Heart right ventricle (tissue), 16 donors: Measurements from ENCODE around the gene EIF1B. TPM values are rescaled to one million over a fixed set of nuclear protein-coding genes. Genes with fewer than 3 reads are reported as not detected.
A peak's percentile ranks its signal among the peaks of the same experiment; 100 is the strongest.

Experiments
- ATAC-seq, 8 donors: fragments of 200-7000 bp; cut with Tn5 transposase; one replicate each; pipeline ENCODE4 v1.9.1; 2020; ENCODE audit warnings: mild to moderate bottlenecking in 8 of 8, moderate library complexity in 8 of 8, moderate number of reproducible peaks in 1 of 8
- DNase-seq, 2 donors: peaks; one replicate each; pipeline ENCODE4 v3.0.0-alpha.2; 2020
- H3K27ac ChIP-seq, 10 donors: fragments of 200-600 bp; sonication (generic) in 2 of 10; one replicate each; pipeline versions ENCODE4 v1.5.0 to v1.8.0; 2020 to 2022; ENCODE audit warnings: mild to moderate bottlenecking in 3 of 10
- H3K27me3 ChIP-seq, 7 donors: fragments of 200-600 bp; one replicate each; pipeline ENCODE4 v1.8.0; 2021 to 2022; ENCODE audit warnings: mild to moderate bottlenecking in 2 of 7
- H3K36me3 ChIP-seq, 9 donors: fragments of 200-600 bp; sonication (generic) in 1 of 9; one replicate each; pipeline versions ENCODE4 v1.5.0 to v1.8.0; 2020 to 2022; ENCODE audit warnings: mild to moderate bottlenecking in 2 of 9
- H3K4me1 ChIP-seq, 9 donors: fragments of 200-600 bp; sonication (generic) in 1 of 9; one replicate each; pipeline versions ENCODE4 v1.5.0 to v1.8.0; 2020 to 2022; ENCODE audit warnings: mild to moderate bottlenecking in 4 of 9
- H3K4me3 ChIP-seq, 10 donors: fragments of 200-600 bp; sonication (generic) in 2 of 10; one replicate each; pipeline versions ENCODE4 v1.5.0 to v1.8.0; 2020 to 2022; ENCODE audit warnings: mild to moderate bottlenecking in 7 of 10, moderate library complexity in 2 of 10
- H3K9me3 ChIP-seq, 11 donors: fragments of 200-600 bp in 10 of 11; sonication (generic) in 2 of 11; one replicate each; pipeline versions ENCODE4 v1.5.0 to v1.8.0; 2013 to 2022; ENCODE audit warnings: mild to moderate bottlenecking in 2 of 11, control low read depth in 1 of 11, moderate library complexity in 1 of 11
- CTCF ChIP-seq, 9 donors: fragments of 200-600 bp; sonication (generic) in 2 of 9; IDR thresholded peaks; one replicate each; pipeline versions ENCODE4 v1.5.0 to v1.8.0; 2021 to 2022; ENCODE audit warnings: antibody characterized with exemption in 9 of 9, mild to moderate bottlenecking in 5 of 9, moderate library complexity in 1 of 9
- WGBS, 2 donors: extraction: QIAGEN DNeasy Blood & Tissue Kit; methylation state at CpG; one replicate each; pipeline ENCODE4 v1.1.7; 2013; ENCODE audit warnings: inconsistent platforms in 1 of 2; 5-methylcytosine and 5-hydroxymethylcytosine counted together
- intact Hi-C, 10 donors: fragments of 100-400 bp; cut with DNase I; formaldehyde crosslinking; loops; one replicate each; pipeline versions ENCODE4 v1.11.1 to v1.14.2; 2022
- polyA plus RNA-seq, 2 donors: library from polyadenylated mRNA; stranded (reverse); fragments of 200-250 nt; gene quantifications; one replicate each; pipeline ENCODE4 v1.2.3, GENCODE V29; 2013
- total RNA-seq, 10 donors: library from RNA; stranded (reverse); fragmentation: NEBNext Ultra II Directional in 3 of 10; extraction: Animal tissue kit (Norgen Biotek cat#: 25700) in 3 of 10; gene quantifications; one replicate each; pipeline versions ENCODE4 v1.2.1 to v1.2.4, GENCODE V29; 2021 to 2023
- donor health status: Arrhythmogenic right ventricular cardiomyopathy.
- donor health status: ischemic (EF 13 %, LVEDD 7.1; RV severe dilation, severe dysfunction).
- donor health status: healthy with polysubstance abuse.
- donor health status: DM: no; HTN: yes; CAD: no.
- donor health status: DM: no; HTN: no; CAD: no.
- donor health status: ischemic (EF 25% LVEDD 6.9; RV normal size, moderate dysfunction).
- donor health status: ischemic (EF 25% LVEDD 5.7; RV mildly dilated, moderate dysfunction).
- donor health status: healthy.
- donor health status: DM: yes; HTN: yes; CAD: no.
- donor health status: Ischemic cardiomyopathy.
- donor health status: ischemic (EF 35%, LVEDD 5.7; RV mildly dilated, moderate dysfunction).
- donor health status: nonischemic (EF 11% LVEDD 7.7; RV severe dilation, severe dysfunction).
- donor health status: DM: yes; HTN: yes; CAD: no.
- donor health status: PGD.
- donor health status: ischemic (EF 29% LVEDD 5.4; RV normal size, mild dysfunction).
- donor health status: nonischemic (EF 23%, LVEDD 6.1; RV moderate dilation, normal function).

EIF1B gene
- total and polyA plus RNA-seq, 12 donors: 111 to 381 (median 283) TPM

- Histone ChIP-seq H3K36me3 (peaks cover 0 to 30% (median 0%) of the 10 kb centered on the region in 9 donors), H3K4me1 (peaks cover 2 to 33% (median 8%) of the 10 kb centered on the region in 9 donors), H3K27me3 (no peaks in the 10 kb centered on the region), H3K4me3 (no peak overlapping the region), H3K9me3 (no peaks in the 10 kb centered on the region), H3K27ac (peak overlapping the region in 1 of 10 donors; percentile 20)
- 91 to 97% methylated on average over 1 of the region's 1 CpG for WGBS, 2 donors
- DNase-seq (no peak), ATAC-seq (no peak)
- intact Hi-C loops: no loop called here
- TF ChIP-seq CTCF (IDR thresholded peaks at IDR 0.05): no peak
These were observed 15.1 kb upstream of the EIF1B start for GRCh38 chr3:40294434-40294833.

DNA sequence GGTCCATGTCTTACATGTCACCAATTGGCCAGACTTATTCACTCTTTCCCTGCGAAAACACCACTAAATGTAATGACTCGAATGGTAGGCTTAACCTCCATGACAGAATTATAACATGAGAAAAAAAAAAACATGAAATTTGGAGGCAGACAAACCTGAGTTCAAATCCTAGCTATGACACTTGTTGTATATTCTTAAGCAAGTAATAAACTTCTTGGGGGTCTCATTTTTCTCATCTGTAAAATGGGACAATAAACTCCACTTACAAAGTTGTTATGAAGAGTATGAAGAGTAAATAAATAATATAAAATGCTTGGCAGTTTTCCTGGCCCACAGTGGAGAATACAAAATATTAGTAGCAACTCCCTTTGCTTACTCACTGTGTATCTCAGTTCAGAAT lies 11.4 kb upstream of the EIF1B start:
- no peak overlapping the region for H3K4me3 ChIP-seq
- no peak for ATAC-seq
- no peaks in the 10 kb centered on the region for H3K27me3 ChIP-seq
- no peak for TF ChIP-seq CTCF (IDR thresholded peaks at IDR 0.05)
- H3K27ac ChIP-seq: no peak overlapping the region
- WGBS, 2 donors: 95 to 97% methylated on average over 2 of the region's 2 CpGs
- H3K36me3 ChIP-seq: peaks cover 0 to 47% (median 4%) of the 10 kb centered on the region in 9 donors
- peaks cover 0 to 37% (median 10%) of the 10 kb centered on the region in 9 donors for H3K4me1 ChIP-seq
- H3K9me3 ChIP-seq: peaks cover 0 to 6% (median 0%) of the 10 kb centered on the region in 11 donors
- intact Hi-C loops: no loop called here
- DNase-seq: no peak

GRCh38 chr3:40299130-40299720 lies 10.3 kb upstream of the EIF1B start:
- ATAC-seq (no peak), DNase-seq (no peak)
- Histone ChIP-seq H3K27ac (peak overlapping the region in 8 of 10 donors; percentile 0 to 65 (median 48)), H3K4me3 (no peak overlapping the region), H3K36me3 (peaks cover 0 to 47% (median 4%) of the 10 kb centered on the region in 9 donors), H3K27me3 (no peaks in the 10 kb centered on the region), H3K4me1 (peaks cover 0 to 43% (median 14%) of the 10 kb centered on the region in 9 donors), H3K9me3 (peaks cover 0 to 6% (median 0%) of the 10 kb centered on the region in 11 donors)
- intact Hi-C loops: no loop called here
- no peak for TF ChIP-seq CTCF (IDR thresholded peaks at IDR 0.05)
- WGBS, 2 donors: 90 to 91% methylated on average over 5 of the region's 5 CpGs

DNA sequence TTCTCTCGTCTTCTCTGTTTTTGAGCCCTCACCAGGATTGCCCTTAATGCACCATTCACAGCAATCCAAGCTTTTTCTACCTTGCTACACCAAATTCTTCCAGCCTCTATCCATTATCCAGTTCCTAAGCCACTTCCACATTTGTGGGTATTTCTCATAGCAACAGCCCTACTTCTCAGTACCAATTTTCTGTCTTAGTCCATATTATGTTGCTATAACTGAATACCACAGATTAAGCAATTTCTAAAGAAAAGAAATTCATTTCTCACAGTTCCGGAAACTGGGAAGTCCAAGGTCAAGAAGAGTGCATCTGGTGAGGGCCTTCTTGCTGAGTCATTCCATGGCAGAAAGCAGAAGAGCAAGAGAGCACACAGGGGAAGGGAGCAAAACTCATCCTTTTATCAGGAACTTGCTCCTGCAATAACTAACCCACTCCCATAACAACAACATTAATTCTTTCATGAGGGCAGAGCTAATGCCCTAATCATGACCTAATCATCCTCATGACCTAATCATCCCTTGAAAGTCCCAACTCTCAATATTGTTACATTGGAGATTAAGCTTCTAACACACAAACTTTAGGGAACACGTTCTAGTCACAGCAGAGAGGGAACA lies 9.7 kb upstream of the EIF1B start:
- ATAC-seq (peak; percentile 24 to 88 (median 70)), DNase-seq (no peak)
- no peak for TF ChIP-seq CTCF (IDR thresholded peaks at IDR 0.05)
- Histone ChIP-seq H3K4me1 (peaks cover 0 to 43% (median 14%) of the 10 kb centered on the region in 9 donors), H3K36me3 (peaks cover 0 to 47% (median 4%) of the 10 kb centered on the region in 9 donors), H3K27ac (peak overlapping the region in 8 of 10 donors; percentile 0 to 65 (median 48)), H3K27me3 (no peaks in the 10 kb centered on the region), H3K4me3 (no peak overlapping the region), H3K9me3 (peaks cover 0 to 6% (median 0%) of the 10 kb centered on the region in 11 donors)
- 72 to 75% methylated on average over 3 of the region's 3 CpGs for WGBS, 2 donors
- intact Hi-C loops: no loop called here
